Measurements from ENCODE around the gene TNFRSF25. TPM values are rescaled to one million over a fixed set of nuclear protein-coding genes. Genes with fewer than 3 reads are reported as not detected.

The TNFRSF25 gene
- polyA plus RNA-seq, 1 donor from 2014 or later = 52.2 TPM

DNA sequence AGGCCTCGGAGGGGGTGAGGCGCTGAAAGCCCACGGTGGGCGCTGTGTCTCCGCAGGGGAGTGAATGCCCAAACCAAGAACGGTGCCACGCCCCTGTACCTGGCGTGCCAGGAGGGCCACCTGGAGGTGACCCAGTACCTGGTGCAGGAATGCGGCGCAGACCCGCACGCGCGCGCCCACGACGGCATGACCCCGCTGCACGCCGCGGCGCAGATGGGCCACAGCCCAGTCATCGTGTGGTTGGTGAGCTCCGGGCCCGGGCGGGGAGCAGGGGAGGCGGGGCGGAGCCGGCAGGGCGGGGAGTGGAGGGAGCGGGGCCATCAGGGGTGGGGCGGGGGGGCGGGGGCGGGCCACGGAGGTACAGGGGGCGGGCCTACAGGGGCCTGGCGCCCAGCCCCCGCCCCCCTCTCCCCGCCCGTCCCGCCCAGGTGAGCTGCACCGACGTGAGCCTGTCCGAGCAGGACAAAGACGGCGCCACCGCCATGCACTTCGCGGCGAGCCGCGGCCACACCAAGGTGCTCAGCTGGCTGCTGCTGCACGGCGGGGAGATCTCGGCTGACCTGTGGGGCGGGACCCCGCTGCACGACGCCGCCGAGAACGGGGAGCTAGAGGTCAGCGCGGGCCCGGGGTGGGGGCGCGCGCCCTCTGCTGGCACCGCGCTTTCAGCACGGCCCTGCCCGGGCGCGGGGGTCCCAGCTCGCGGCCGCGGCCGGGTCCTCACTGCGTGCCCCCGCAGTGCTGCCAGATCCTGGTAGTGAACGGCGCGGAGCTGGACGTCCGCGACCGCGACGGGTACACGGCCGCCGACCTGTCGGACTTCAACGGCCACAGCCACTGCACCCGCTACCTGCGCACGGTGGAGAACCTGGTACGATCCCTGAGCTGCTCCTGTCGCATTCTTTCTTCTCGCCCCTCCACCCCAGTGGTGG, 25.5 kb downstream of the TNFRSF25 start:
- Histone ChIP-seq H2AFZ (ENCODE audit: low read depth, low read length) (no peak overlapping the region), H4K20me1 (ENCODE audit: insufficient read depth) (no peaks in the 10 kb centered on the region), H3K36me3 (ENCODE audit: insufficient read depth, low read length) (no peaks in the 10 kb centered on the region), H3K4me3 (ENCODE audit: low read length) (no peak overlapping the region), H3K9me3 (ENCODE audit: low read length) (no peaks in the 10 kb centered on the region), H3K9me2 (ENCODE audit: insufficient read depth, low read length) (no peaks in the 10 kb centered on the region), H3K27ac (ENCODE audit: low read length) (no peak overlapping the region), H3K27me3 (ENCODE audit: insufficient read depth, low read depth, low read length) (peaks cover 16% of the 10 kb centered on the region), H3K79me2 (replicated peaks; ENCODE audit: insufficient read depth, low read length) (no peaks in the 10 kb centered on the region), H3K4me2 (ENCODE audit: low read length) (no peak overlapping the region), H3K9ac (ENCODE audit: low read length) (no peak overlapping the region), H3F3A (ENCODE audit: insufficient read depth, low read length, poor library complexity, severe bottlenecking) (no peaks in the 10 kb centered on the region)
- TF ChIP-seq, protein P1, sequence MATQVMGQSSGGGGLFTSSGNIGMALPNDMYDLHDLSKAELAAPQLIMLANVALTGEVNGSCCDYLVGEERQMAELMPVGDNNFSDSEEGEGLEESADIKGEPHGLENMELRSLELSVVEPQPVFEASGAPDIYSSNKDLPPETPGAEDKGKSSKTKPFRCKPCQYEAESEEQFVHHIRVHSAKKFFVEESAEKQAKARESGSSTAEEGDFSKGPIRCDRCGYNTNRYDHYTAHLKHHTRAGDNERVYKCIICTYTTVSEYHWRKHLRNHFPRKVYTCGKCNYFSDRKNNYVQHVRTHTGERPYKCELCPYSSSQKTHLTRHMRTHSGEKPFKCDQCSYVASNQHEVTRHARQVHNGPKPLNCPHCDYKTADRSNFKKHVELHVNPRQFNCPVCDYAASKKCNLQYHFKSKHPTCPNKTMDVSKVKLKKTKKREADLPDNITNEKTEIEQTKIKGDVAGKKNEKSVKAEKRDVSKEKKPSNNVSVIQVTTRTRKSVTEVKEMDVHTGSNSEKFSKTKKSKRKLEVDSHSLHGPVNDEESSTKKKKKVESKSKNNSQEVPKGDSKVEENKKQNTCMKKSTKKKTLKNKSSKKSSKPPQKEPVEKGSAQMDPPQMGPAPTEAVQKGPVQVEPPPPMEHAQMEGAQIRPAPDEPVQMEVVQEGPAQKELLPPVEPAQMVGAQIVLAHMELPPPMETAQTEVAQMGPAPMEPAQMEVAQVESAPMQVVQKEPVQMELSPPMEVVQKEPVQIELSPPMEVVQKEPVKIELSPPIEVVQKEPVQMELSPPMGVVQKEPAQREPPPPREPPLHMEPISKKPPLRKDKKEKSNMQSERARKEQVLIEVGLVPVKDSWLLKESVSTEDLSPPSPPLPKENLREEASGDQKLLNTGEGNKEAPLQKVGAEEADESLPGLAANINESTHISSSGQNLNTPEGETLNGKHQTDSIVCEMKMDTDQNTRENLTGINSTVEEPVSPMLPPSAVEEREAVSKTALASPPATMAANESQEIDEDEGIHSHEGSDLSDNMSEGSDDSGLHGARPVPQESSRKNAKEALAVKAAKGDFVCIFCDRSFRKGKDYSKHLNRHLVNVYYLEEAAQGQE (IDR thresholded peaks at IDR 0.05; ENCODE audit: borderline replicate concordance) = no peak
- no peak for TF ChIP-seq EZH2 (IDR thresholded peaks at IDR 0.05; ENCODE audit: borderline replicate concordance, insufficient read depth, low read length, poor library complexity, severe bottlenecking)
- TF ChIP-seq TAF1 (IDR thresholded peaks at IDR 0.05; ENCODE audit: low read depth) = no peak
- TF ChIP-seq MXI1 (conservative IDR thresholded peaks at IDR 0.05; ENCODE audit: poor library complexity, severe bottlenecking) = no peak
- TF ChIP-seq, protein P2, sequence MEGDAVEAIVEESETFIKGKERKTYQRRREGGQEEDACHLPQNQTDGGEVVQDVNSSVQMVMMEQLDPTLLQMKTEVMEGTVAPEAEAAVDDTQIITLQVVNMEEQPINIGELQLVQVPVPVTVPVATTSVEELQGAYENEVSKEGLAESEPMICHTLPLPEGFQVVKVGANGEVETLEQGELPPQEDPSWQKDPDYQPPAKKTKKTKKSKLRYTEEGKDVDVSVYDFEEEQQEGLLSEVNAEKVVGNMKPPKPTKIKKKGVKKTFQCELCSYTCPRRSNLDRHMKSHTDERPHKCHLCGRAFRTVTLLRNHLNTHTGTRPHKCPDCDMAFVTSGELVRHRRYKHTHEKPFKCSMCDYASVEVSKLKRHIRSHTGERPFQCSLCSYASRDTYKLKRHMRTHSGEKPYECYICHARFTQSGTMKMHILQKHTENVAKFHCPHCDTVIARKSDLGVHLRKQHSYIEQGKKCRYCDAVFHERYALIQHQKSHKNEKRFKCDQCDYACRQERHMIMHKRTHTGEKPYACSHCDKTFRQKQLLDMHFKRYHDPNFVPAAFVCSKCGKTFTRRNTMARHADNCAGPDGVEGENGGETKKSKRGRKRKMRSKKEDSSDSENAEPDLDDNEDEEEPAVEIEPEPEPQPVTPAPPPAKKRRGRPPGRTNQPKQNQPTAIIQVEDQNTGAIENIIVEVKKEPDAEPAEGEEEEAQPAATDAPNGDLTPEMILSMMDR (IDR thresholded peaks at IDR 0.05; ENCODE audit: poor library complexity, severe bottlenecking) = peak; percentile 53
- TF ChIP-seq EP300 (conservative IDR thresholded peaks at IDR 0.05; ENCODE audit: poor library complexity, severe bottlenecking) = no peak
- no peak for TF ChIP-seq RAD21 (conservative IDR thresholded peaks at IDR 0.05)
- no peak for TF ChIP-seq SMC3 (conservative IDR thresholded peaks at IDR 0.05; ENCODE audit: poor library complexity)

DNA sequence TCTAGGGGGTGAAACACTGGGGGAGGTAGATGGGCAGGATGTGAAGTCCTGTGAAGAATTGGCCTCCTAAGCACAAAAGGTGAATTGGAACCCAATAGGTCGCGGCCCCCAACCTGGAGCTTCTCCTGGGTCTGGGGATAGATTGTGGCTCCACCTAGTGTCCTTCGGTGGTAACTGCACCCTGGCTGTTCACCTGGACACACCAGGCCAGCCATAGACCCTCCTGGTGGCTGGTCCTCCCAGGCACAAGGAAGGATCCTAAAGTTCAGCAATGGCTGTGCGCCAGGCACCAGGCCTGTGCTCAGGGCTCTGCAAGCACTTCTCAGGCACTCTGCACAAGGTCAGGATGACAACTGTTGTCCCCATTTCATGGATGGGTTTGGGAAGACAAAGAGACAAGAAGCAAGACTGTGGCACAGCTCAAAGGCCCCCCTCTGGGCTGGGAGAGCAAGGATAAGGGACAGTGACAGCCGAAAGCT, 27.9 kb downstream of the TNFRSF25 start:
- no peaks in the 10 kb centered on the region for H4K20me1 ChIP-seq (ENCODE audit: insufficient read depth)
- H3K4me3 ChIP-seq (ENCODE audit: low read length) = no peak overlapping the region
- H3K9me3 ChIP-seq (ENCODE audit: low read length) = no peaks in the 10 kb centered on the region
- no peaks in the 10 kb centered on the region for H3K9me2 ChIP-seq (ENCODE audit: insufficient read depth, low read length)
- H2AFZ ChIP-seq (ENCODE audit: low read depth, low read length) = no peak overlapping the region
- H3K9ac ChIP-seq (ENCODE audit: low read length) = peak overlapping the region; percentile 36
- H3K36me3 ChIP-seq (ENCODE audit: insufficient read depth, low read length) = no peaks in the 10 kb centered on the region
- peak overlapping the region; percentile 56 for H3K27ac ChIP-seq (ENCODE audit: low read length)
- H3K27me3 ChIP-seq (ENCODE audit: insufficient read depth, low read depth, low read length) = peaks cover 16% of the 10 kb centered on the region
- TF ChIP-seq POLR2AphosphoS5 (IDR thresholded peaks at IDR 0.05) = no peak
- TF ChIP-seq, protein P1 (IDR thresholded peaks at IDR 0.05; ENCODE audit: borderline replicate concordance) = no peak
- peak; percentile 78 for TF ChIP-seq RAD21 (conservative IDR thresholded peaks at IDR 0.05)
- TF ChIP-seq, protein P2 (IDR thresholded peaks at IDR 0.05; ENCODE audit: poor library complexity, severe bottlenecking) = peak; percentile 89
- no peak for TF ChIP-seq TAF1 (IDR thresholded peaks at IDR 0.05; ENCODE audit: low read depth)
- no peak for TF ChIP-seq EZH2 (IDR thresholded peaks at IDR 0.05; ENCODE audit: borderline replicate concordance, insufficient read depth, low read length, poor library complexity, severe bottlenecking)
- no peak for TF ChIP-seq MXI1 (conservative IDR thresholded peaks at IDR 0.05; ENCODE audit: poor library complexity, severe bottlenecking)
- TF ChIP-seq EP300 (conservative IDR thresholded peaks at IDR 0.05; ENCODE audit: poor library complexity, severe bottlenecking) = no peak
- TF ChIP-seq SMC3 (conservative IDR thresholded peaks at IDR 0.05; ENCODE audit: poor library complexity) = peak; percentile 81
- H3K4me2 ChIP-seq (ENCODE audit: low read length) = no peak overlapping the region
- H3F3A ChIP-seq (ENCODE audit: insufficient read depth, low read length, poor library complexity, severe bottlenecking) = no peaks in the 10 kb centered on the region
- no peaks in the 10 kb centered on the region for H3K79me2 ChIP-seq (replicated peaks; ENCODE audit: insufficient read depth, low read length)
